OCI-LY1 (cell line): ENCODE measurements around the gene SLC6A18.

ENCODE experiments used
- H2AFZ ChIP-seq: fragments of 200-600 bp; sonication (generic), shearing (Covaris generic); 2 replicates; pipeline ENCODE4 v1.6.0; 2014; ENCODE audit warnings: antibody characterized with exemption, mild to moderate bottlenecking, low read length
- H3F3A ChIP-seq: fragments of 200-600 bp; sonication (generic), shearing (Covaris generic); 2 replicates; pipeline ENCODE4 v1.6.0; 2014; ENCODE audit warnings: mild to moderate bottlenecking, antibody characterized with exemption, low read length, moderate library complexity; ENCODE audit not compliant: insufficient read depth
- H3K27ac ChIP-seq: fragments of 200-600 bp; sonication (generic); 2 replicates; pipeline ENCODE4 v1.5.1; 2014; ENCODE audit warnings: low read length, mixed run types, mild to moderate bottlenecking, low read depth; ENCODE audit not compliant: poor library complexity, severe bottlenecking
- H3K27me3 ChIP-seq: fragments of 200-600 bp; sonication (generic); 2 replicates; pipeline ENCODE4 v1.6.0; 2014; ENCODE audit warnings: antibody characterized with exemption, mild to moderate bottlenecking, low read length, moderate library complexity; ENCODE audit not compliant: insufficient read depth
- H3K36me3 ChIP-seq: fragments of 200-600 bp; sonication (generic); 2 replicates; pipeline ENCODE4 v1.6.1; 2014; ENCODE audit warnings: mild to moderate bottlenecking, antibody characterized with exemption, low read length, moderate library complexity, mixed read lengths; ENCODE audit not compliant: insufficient read depth
- H3K4me1 ChIP-seq: fragments of 200-600 bp; sonication (generic); 2 replicates; pipeline ENCODE4 v1.5.1; 2014; ENCODE audit warnings: mild to moderate bottlenecking, low read length, moderate library complexity; ENCODE audit not compliant: insufficient read depth, severe bottlenecking
- H3K4me2 ChIP-seq: fragments of 200-600 bp; sonication (generic), shearing (Covaris generic); 2 replicates; pipeline ENCODE4 v1.6.1; 2014; ENCODE audit warnings: low read length
- H3K4me3 ChIP-seq: fragments of 200-600 bp; sonication (generic); 2 replicates; pipeline ENCODE4 v1.5.1; 2014; ENCODE audit warnings: low read length, low read depth, mild to moderate bottlenecking, mixed read lengths; ENCODE audit not compliant: poor library complexity, severe bottlenecking
- H3K79me2 ChIP-seq: fragments of 200-600 bp; shearing (Covaris generic); 2 replicates; pipeline ENCODE4 v1.6.1; 2016; ENCODE audit warnings: mixed run types, low read length, mixed read lengths; ENCODE audit not compliant: insufficient read depth
- H3K9ac ChIP-seq: fragments of 200-600 bp; sonication (generic), shearing (Covaris generic); 2 replicates; pipeline ENCODE4 v1.6.1; 2014; ENCODE audit warnings: mild to moderate bottlenecking, low read length, mixed read lengths
- H3K9me2 ChIP-seq: fragments of 200-600 bp; sonication (generic), shearing (Covaris generic); 2 replicates; pipeline ENCODE4 v1.6.1; 2014; ENCODE audit warnings: low read depth, mild to moderate bottlenecking, low read length, mixed read lengths
- H3K9me3 ChIP-seq: fragments of 200-600 bp; shearing (Covaris generic); 2 replicates; pipeline ENCODE4 v1.6.1; 2014; ENCODE audit warnings: low read length, mixed read lengths
- H4K20me1 ChIP-seq: fragments of 200-600 bp; sonication (generic), shearing (Covaris generic); 2 replicates; pipeline ENCODE4 v1.6.0; 2016; ENCODE audit warnings: mild to moderate bottlenecking, low read length; ENCODE audit not compliant: insufficient read depth
- EZH2 ChIP-seq: fragments of 200-600 bp; sonication (generic), shearing (Covaris generic); IDR thresholded peaks from 2 replicates; pipeline ENCODE4 v1.8.0; 2017; ENCODE audit warnings: borderline replicate concordance, mixed run types, mild to moderate bottlenecking, antibody characterized with exemption, low read length, moderate library complexity, mixed read lengths
- TF ChIP-seq, protein P1 (sequence below): fragments of 200-600 bp; sonication (generic), shearing (Covaris generic); IDR thresholded peaks from 2 replicates; pipeline ENCODE4 v1.5.1; 2017; ENCODE audit warnings: mild to moderate bottlenecking, antibody characterized with exemption, low read length, moderate library complexity, mixed read lengths

Gene SLC6A18

DNA sequence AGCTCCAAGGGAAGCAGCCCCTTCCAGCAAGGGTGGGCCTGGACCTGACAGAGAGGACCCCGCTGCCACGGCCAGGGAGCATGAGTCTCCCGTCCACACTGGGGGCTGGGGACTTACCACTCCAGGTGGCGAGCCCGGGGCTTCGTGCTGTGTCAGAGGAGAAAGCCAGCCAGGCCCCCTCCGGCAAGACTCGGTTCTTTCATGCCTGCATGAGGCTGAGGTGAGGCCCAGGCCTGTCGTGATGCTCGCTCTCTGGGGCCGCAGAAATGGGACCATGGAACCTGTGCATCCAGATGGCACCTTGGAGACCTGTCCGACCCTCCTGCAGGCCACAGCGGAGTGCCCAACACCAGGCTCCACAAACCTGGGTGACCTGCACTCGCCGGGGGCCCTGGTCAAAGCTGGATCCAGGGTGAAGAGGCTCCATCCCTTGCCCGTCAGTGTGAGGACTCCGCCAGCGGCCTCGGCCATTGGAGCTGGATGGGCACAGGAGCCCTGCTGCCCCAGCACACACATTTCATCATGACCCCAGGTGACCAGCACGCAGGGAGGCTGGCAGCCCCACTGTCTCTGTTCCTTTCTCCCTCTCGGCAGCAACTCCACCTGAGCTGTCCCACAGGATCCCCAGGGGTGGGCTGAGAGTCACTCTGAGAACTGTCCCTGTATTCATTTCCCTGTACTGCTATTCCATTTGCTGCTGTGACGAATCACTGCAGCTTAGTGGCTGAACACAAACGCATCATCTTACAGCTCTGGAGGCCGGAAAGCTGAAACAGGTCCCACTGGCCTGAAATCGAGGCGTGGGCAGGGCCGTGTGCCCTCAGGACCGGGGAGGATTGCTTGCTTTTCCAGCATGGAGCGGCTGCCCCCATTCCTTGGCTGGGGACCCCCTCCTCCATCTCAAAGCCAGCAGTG, 24.4 kb downstream of the SLC6A18 start:
- H3K27me3 ChIP-seq = peaks cover 3% of the 10 kb centered on the region; the same call in 1 of the 2 replicates
- no peaks in the 10 kb centered on the region for H3K36me3 ChIP-seq
- no peak overlapping the region for H2AFZ ChIP-seq
- no peak overlapping the region for H3K4me3 ChIP-seq
- no peaks in the 10 kb centered on the region for H3F3A ChIP-seq
- H3K27ac ChIP-seq = no peak overlapping the region
- no peak overlapping the region for H3K9ac ChIP-seq
- no peaks in the 10 kb centered on the region for H3K4me1 ChIP-seq
- no peaks in the 10 kb centered on the region for H4K20me1 ChIP-seq
- no peak overlapping the region for H3K4me2 ChIP-seq
- no peaks in the 10 kb centered on the region for H3K9me3 ChIP-seq
- no peak for TF ChIP-seq EZH2
- TF ChIP-seq, protein P1, sequence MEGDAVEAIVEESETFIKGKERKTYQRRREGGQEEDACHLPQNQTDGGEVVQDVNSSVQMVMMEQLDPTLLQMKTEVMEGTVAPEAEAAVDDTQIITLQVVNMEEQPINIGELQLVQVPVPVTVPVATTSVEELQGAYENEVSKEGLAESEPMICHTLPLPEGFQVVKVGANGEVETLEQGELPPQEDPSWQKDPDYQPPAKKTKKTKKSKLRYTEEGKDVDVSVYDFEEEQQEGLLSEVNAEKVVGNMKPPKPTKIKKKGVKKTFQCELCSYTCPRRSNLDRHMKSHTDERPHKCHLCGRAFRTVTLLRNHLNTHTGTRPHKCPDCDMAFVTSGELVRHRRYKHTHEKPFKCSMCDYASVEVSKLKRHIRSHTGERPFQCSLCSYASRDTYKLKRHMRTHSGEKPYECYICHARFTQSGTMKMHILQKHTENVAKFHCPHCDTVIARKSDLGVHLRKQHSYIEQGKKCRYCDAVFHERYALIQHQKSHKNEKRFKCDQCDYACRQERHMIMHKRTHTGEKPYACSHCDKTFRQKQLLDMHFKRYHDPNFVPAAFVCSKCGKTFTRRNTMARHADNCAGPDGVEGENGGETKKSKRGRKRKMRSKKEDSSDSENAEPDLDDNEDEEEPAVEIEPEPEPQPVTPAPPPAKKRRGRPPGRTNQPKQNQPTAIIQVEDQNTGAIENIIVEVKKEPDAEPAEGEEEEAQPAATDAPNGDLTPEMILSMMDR = no peak
- H3K9me2 ChIP-seq = no peaks in the 10 kb centered on the region
- no peaks in the 10 kb centered on the region for H3K79me2 ChIP-seq

DNA sequence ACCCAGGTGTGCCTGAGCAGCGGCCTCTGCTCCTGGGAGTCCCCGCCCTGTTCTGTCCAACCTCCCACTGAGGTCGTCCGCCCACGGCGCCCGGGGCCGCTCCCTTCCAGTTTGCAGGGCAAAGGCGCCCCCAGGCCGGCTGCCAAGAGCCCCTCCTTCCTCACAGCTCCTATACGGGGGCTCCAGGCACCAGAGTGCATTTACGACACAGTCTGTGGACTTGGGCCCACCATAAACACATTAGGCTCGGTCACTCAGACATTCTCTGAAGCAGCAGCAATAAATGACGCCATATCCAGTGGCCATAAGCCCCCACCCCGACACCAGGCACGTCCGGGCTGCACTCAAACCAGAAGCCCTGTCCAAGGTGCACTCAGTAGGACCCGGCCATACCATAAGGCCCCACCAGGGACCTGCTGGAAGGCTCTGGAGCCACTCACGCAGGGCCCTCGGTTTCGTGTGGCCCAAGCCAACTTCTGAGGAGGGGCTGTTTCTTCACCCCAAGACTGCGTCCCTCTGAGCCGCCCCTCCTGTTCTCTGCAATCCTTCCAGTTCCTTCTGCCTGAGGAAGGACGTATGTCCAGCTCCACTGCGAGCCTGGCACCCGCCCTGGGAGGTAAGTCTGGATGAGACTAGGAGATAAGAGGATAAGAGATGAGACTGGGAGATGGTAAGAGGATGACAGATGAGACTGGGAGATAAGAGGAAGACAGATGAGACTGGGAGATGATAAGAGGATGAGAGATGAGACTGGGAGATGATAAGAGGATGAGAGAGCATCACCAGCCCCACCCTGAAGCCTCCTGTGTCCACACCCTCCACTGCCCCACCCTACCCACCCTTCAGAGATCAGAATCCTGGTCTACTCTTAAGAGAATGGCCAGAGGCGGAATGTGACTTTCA, 26.7 kb downstream of the SLC6A18 start:
- no peaks in the 10 kb centered on the region for H3K9me2 ChIP-seq
- no peak overlapping the region for H3K27ac ChIP-seq
- peaks cover 3% of the 10 kb centered on the region; the same call in 1 of the 2 replicates for H3K27me3 ChIP-seq

DNA sequence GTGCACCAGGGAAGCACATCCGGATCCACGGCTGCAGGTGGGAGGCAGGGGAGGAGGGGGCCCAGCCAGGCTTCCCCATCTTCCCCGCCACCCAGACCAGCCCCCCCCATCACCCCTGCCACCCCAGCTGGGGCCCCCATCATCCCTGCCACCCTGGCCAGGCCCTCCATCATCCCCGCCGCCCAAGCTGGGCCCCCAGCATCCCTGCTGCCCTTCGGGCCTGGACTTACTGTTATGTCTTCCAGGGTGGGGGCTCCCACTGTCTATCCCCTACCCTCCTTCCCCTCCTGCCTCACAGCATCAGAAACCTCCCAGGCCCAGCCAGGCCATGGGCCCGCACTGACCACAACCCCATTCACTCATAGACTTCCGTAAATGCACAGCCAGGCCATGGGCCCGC, 27.5 kb downstream of the SLC6A18 start:
- no peaks in the 10 kb centered on the region for H4K20me1 ChIP-seq
- no peaks in the 10 kb centered on the region for H3K79me2 ChIP-seq
- H3K27ac ChIP-seq = no peak overlapping the region
- TF ChIP-seq EZH2 = no peak
- TF ChIP-seq, protein P1 = no peak
- H3F3A ChIP-seq = no peaks in the 10 kb centered on the region
- no peaks in the 10 kb centered on the region for H3K36me3 ChIP-seq
- peaks cover 3% of the 10 kb centered on the region; the same call in 1 of the 2 replicates for H3K27me3 ChIP-seq
- H3K4me3 ChIP-seq = no peak overlapping the region
- H3K9me3 ChIP-seq = no peaks in the 10 kb centered on the region
- H3K9ac ChIP-seq = no peak overlapping the region
- no peak overlapping the region for H2AFZ ChIP-seq
- H3K4me2 ChIP-seq = no peak overlapping the region
- H3K9me2 ChIP-seq = no peaks in the 10 kb centered on the region
- H3K4me1 ChIP-seq = no peaks in the 10 kb centered on the region

More for the DNA sequence above, 26.7 kb downstream of the SLC6A18 start:
- H3K79me2 ChIP-seq = no peaks in the 10 kb centered on the region
- H3F3A ChIP-seq = no peaks in the 10 kb centered on the region
- no peaks in the 10 kb centered on the region for H3K9me3 ChIP-seq
- no peak overlapping the region for H3K4me2 ChIP-seq
- H3K9ac ChIP-seq = no peak overlapping the region
- TF ChIP-seq, protein P1 = no peak
- TF ChIP-seq EZH2 = no peak
- H3K4me3 ChIP-seq = no peak overlapping the region
- H4K20me1 ChIP-seq = no peaks in the 10 kb centered on the region
- H2AFZ ChIP-seq = no peak overlapping the region
- no peaks in the 10 kb centered on the region for H3K36me3 ChIP-seq
- H3K4me1 ChIP-seq = no peaks in the 10 kb centered on the region
